Stimulated activated CD4-positive, alpha-beta T cell treated with anti-CD3 and anti-CD28 coated beads, Interleukin-2, amount 100 ng/mL, for 4 hours (primary cell): ENCODE measurements around the gene ATXN7.

Experiments used
- DNase-seq: peaks from one replicate; pipeline ENCODE4 v3.0.0-alpha.2; 2020; ENCODE audit warnings: low read depth

ATXN7 gene

DNA sequence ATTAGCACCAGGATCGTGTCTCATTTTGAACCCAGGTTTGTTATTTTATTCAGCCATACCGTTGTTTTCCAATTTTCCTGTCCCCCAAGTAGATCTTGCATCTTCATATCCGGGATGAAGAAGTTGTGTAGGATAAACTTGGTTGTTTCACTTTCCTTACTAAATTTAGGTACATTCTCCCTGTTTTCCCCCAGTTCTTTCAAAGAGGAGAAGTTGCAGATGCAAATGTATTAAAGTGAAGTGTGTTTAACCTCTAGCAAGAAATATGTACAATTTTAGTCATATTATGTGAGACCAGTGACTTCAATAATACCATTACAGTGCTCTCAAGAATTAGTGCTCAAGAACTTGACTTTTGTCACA is 1.3 kb downstream of the ATXN7 start:
- DNase-seq: no peak

DNA sequence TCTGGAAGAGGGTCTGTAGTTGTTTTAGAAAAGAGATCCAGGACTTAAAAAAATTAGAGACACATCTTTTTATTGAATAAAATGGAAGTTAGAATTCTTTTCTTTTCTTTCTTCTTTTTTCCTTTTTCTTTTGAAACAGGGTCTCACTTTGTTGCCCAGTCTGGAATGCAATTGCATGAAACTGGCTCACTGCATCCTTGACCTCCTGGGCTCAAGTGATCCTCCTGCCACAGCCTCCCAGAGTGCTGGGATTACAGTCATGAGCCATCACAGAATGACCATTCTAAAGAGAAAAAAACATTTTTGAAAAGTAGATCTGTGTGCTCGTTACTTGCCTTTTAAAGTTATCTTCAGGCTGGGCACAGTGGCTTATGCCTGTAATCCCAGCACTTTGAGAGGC is 3.6 kb downstream of the ATXN7 start:
- no peak for DNase-seq

DNA sequence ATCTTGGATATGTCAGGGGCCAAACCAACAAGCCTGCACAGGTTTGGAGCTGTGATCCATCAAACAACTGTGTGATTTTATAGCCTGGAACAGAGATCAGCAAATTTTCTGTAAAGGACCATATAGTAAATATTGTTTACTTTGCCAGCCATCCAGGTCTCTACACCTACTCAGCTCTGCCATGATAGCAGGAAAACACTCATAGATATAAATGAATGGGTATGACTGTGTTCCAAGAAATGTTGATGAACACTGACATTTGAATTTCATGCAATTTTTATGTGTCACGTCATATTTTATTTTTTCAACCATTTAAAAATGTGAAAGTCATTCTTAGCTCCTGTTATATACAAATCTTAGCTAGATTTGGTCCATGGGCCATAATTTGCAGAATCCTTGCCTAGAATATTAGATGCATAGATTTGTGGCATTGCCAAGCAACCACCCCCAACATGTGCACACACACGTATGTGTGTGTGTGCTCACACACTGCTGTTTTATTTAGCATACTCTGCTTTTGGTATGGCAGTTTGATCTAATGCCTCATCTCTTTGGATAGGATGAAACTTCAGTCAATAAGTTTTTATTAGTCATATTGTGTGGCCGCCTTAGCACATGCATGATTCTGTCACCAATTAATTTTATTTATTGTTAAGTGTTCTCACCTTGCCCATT is 6.4 kb downstream of the ATXN7 start:
- no peak for DNase-seq

DNA sequence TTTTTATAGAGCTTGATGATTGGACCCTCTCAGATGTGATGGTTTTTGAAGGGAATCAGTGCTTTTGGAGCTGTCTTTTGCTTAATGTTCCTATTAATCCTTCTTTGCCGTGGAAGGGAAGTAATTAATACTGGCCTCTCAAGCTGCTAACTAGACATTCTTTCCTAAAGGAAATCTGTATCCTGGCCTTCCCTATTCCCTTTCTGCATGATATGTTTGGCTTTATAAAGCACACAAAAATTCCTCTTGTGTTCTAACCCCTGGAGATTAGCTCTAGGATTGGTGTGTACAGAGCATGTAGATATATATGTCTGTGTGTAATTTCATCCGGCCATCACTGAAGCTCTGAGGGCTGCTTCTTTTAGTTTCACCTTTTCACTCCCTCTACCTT is 6.9 kb downstream of the ATXN7 start:
- no peak for DNase-seq

DNA sequence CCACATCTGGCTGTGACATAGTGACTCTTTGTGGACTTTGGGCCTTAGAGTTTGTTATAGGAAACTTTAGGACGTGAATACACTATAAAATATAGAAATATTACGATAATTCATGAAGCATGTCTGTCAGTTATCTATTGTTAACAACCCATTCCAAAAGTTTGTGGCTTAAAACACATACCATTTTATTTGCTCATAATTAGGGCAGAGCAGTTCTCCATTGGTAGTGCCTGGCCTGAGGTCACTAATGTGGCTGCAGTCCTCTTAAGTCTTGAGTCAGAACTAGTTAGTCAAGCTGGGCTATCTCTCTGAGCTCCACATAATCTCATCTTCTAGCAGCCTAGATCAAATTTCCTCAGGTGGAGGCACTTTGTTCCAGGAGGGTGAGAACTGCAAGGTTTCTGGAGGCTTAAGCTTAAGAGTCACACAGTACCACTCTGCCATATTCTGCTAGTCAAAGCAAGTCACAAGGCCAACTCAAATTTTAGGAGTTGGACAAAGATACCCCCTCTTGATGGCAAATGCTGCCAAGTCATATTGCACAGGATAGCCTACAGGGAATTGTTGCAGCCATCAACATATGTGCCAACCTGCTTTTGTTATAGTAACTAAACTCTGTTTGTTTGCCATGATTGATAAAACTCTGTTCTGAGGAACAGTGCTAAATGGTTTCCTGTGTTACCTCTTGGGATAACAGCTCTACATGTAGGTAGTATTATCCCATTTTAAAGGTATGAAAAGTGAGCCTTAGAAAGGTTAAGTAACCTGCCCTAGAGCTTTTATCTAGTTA is 8.7 kb downstream of the ATXN7 start:
- DNase-seq: no peak

DNA sequence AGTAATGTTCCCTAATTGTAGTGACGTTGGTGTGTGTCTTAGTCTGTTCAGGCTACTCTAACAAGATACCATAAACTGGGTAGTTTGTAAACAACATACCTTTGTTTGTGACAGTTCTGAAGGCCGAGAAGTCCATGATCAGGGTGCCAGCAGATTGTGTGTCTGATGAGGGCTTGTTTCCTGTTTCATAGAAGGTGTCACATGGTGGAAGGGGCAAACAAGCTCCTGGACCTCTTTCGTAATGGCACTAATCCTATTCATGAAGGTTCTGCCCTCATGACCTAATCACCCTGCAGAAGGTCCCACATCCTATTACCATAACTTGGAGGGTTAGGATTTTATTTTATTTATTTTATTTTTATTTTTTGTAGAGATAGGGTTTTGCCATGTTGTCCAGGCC is 11.1 kb downstream of the ATXN7 start:
- DNase-seq: no peak

DNA sequence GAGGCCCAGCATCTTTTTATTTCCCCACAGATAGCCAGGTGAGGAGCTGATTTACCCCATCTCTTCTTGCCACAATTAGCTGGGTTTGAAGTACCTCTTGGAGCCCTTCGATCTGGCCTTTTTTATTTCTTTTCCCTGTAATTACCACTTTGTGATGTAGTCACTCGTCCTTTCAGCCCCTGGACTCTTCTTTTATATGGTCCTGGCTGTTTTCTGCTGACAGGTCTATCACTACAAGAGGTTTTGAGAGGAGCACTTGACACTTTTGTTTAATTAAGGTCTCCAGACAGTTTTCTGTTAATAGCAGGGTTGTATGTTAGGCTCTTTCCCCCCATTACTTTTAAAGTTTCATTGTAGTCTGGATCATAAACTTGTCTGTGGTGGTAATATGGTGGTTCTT is 11.8 kb downstream of the ATXN7 start:
- no peak for DNase-seq

DNA sequence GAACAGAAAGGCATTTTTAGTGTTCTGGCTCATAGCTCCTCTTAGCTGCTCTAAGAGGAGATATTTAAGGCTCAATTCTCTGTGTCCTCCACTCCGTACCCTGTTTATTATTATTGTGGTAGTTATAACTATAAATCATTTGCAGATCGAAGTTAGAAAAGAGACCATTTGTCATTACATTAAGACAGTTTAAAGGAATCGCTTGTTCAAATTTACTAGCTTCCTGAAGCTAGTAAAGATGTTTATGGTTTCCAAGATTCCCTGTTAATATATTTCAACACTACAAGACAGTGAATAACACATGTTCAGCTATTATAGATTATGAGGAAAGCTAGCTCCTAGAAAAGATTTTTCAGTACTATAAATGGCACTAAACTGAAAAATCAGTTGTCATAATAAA is 12.6 kb downstream of the ATXN7 start:
- no peak for DNase-seq

DNA sequence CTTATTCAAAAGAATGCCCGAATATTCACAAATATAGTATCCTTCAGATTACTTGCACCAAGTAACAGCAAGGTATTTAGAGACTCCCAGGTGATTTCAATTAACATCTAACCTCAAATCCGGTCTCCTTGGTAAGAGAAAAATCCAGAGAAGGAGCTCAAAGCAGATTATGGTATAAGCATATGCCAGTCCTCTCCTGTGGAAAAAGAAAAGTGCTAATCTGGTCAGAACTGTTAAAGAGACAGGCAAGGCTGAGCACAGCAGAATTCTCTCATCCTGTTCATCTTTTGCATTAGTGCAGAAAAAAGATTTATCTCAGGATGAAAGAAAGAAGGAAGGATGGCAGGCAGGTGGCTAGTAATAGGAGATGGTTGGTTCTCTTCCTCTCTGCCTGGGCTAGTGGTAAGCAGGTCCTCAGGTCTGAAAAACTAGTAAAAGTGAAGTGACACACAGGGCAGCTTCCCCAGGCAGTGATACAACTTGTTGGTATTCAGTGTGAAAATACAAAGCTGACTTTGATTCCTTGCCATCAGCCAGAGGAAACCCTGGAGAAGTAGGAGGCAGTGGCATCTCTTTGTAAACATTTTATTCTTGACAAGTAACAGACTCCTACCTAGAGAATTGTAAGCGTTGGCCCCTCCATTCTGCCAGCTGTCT is 14.2 kb downstream of the ATXN7 start:
- DNase-seq: no peak

DNA sequence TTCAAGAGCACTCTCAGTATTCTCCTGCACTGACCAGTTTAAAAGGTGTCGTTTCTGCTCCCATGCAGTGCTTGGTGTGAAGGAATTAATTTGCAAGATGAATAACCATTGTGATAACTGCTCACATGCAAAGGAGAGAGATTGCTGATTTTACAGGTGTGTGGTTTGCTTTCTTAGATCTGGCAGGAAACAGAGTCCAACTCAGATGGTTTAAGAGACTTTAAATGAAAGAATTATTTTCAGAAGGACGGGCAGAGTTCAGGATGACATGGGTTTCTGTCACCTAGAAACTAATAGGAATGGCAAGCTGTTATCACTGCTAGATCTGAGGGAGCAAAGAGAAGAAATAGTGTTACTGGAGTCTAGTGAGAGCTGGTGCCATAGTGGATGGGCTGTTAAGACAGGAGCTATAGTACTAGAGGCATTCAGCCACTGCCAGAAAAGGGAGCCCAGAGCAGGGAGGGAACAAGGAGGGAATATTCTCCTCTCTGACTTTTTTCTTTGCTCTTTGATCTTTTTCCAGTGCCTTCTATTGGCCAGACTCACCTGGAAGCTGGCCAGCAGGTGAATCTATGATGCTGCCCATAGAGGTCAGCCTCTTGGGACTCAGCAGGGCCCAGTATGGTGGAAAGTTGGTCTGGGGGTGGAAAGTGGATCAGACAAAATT is 14.9 kb downstream of the ATXN7 start:
- DNase-seq: no peak

DNA sequence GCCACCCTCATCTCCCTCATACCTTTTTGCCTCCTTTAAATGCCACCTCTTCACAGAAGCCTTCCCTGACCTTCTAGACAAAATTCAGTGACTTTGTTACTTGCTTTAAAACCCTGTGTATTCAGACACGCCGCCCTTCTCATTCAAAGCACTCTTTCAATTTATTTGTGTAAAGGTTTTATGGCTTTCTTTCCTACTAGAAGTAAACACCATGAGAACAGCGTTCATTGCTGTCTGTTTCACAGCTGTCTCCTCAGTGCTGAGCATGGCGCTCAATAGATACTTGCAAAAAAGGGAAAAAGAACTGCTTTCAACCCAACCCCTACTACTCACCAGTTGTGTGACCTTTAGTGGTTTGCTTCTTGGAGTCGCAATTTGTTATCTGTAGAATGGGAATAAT is 17.0 kb downstream of the ATXN7 start:
- no peak for DNase-seq

DNA sequence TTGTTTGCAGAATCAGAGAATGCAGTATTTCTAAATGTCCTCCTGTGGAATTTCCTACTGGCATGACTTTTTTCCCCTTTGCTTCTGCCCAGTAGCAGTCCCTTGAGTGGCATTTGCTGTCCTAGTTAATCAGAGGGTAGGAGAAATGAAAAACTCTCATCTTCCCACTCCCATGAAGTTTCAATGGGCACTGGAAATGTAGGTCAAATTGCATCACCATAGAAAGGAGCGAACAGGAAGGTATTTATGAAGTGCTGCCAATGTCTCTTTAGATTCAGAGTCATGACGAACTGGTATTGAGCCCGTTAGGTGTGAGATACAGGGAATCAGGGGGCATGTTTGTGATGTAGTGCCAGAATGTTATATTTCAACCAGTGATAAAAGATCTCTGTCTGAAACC is 23.2 kb downstream of the ATXN7 start:
- DNase-seq: no peak

DNA sequence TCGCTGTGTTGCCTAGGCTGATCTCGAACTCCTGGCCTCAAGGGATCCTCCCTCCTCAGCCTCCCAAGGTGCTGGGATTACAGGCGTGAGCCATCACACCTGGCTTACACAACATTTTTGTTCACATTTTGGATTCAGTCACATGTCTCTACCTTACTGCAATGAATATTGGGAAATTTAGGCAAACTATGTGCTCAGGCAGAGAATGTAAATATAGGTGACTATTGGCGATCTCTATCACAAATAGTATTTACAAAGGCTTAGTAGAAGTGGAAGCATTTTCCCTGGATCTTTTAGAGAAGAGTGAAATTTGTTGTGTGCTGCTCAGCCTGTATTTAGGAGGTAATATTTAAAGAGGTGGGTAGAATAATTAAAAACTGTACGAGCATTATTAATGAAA is 27.9 kb downstream of the ATXN7 start:
- DNase-seq: no peak

DNA sequence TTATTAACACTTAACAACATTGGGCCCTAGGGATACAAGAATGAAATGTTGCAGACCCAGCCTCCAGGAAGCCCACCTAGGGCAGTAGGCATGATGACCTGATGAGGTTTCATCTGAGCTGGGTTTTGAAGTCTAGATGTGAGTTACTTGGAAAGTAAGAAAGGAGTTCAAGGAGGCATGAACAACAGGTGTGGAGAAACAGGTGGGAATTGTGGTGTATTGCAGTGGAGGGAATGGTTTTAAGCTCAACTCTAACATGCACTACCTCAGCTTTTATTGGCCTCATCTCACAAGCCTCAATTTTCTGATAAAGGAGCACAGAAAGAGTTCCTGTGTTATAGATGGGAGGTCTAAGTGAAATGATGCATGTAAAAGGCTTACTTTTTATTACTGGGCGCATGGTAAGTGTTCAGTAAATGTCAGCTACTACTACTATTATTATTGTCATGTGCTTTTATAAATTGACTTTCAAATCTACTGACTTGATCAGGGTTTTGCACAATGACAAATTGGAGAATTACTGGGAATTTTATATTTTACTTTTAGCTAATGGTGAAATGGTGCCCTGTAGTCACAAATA is 29.2 kb downstream of the ATXN7 start:
- DNase-seq: no peak

DNA sequence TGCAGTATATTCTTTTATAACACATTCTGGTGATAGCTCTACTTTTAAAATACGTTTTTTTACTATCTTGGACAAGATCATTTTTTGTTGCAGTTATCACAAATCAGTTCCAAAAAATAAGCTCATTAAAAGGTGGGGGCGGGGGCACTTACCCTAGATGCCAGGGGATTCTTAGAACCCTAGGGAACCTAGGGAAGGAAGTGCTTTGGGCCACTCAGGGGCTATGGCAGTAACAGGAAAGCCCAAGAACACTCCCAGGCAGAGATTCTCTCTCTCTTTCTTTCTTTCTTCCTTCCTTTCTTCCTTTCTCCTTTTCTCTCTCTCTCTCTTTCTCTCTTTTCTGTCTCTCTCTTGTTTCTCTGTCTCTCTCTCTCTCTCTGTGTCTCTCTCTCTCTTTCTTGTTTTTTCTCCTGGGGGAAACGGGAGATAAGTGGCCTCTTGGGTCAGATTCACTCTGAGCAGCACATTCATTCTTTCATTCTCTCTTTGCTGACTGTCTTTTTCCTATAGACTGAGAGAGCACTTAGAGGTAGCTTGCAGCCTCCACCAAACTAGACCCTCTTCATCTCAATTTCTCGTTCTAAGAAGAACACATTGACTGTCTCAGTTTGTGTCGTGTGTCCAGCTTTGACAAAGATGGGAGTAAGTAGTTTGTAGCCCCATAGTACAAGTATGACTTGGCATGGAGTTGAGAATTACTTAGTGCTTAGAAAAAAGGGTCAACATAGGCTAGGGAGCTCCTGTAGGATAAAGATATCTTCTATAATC is 31.9 kb downstream of the ATXN7 start:
- DNase-seq: no peak

DNA sequence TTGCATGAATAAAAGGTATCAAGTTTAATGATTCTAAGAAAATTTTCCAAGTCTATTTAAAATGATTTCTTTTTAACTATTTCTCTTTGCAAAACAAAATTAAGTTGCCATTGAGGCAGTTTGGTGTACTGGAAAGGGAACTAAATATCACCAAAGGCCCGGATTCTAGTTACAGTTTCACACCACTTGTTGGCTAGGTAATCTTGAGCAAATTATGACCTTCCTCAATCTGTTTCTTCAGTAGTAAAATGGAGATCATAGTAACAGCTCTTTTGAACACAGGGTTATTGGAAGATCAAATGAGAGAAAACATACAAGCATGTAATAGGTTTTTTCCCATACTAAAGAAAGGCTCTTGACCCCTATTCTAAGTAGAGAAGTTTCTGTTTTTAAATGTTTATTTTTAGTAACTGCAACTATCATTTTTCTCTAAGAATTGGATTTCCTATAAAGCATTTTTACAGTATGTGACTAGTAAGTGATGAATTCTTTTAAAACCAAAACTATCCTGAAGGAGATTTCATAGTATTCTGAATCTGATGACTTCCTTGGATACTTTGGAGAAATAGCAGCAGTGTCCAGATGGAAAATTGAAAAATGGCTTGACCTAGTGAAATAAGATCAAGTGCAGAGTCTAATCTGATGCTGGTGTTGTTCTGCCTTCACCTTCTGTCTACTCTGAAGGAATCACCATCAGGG is 32.8 kb downstream of the ATXN7 start:
- DNase-seq: no peak

DNA sequence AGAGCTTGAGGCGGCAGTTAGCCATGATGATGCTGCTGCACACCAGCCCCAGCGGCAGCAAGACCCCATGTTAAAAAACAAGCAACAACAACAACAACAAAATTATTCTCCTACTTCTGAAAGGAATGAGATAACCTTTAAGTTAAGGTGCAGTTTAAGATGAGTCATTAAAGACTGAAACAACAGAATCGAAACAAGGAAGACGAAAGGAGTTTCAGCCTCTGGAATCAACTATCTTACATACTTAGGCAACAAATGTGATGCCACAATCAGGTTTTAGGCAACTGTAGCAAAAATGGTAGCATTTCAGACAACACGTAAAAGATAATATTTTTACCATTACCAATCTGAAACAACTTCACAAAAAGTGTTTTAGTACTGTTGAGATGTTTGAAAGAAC is 36.3 kb downstream of the ATXN7 start:
- DNase-seq: no peak

DNA sequence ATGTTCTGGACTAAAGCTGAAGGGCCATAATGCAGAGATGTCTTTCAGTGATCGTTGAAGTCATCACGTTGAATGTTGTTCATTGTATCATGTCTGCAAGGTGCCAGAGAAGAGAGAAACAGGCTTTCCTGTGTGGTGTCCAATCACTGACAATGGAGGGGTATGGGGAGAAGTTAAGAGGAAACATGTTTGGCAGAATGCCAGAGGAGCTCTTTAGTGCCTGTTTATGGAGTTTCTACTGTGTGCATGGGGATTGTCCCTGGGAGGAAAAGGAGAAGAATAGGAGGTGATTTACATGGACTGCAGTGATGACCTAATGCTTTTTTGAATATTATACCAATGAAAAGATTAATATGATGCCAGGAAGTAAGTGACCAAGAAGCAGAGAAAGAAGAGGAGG is 36.8 kb downstream of the ATXN7 start:
- no peak for DNase-seq

DNA sequence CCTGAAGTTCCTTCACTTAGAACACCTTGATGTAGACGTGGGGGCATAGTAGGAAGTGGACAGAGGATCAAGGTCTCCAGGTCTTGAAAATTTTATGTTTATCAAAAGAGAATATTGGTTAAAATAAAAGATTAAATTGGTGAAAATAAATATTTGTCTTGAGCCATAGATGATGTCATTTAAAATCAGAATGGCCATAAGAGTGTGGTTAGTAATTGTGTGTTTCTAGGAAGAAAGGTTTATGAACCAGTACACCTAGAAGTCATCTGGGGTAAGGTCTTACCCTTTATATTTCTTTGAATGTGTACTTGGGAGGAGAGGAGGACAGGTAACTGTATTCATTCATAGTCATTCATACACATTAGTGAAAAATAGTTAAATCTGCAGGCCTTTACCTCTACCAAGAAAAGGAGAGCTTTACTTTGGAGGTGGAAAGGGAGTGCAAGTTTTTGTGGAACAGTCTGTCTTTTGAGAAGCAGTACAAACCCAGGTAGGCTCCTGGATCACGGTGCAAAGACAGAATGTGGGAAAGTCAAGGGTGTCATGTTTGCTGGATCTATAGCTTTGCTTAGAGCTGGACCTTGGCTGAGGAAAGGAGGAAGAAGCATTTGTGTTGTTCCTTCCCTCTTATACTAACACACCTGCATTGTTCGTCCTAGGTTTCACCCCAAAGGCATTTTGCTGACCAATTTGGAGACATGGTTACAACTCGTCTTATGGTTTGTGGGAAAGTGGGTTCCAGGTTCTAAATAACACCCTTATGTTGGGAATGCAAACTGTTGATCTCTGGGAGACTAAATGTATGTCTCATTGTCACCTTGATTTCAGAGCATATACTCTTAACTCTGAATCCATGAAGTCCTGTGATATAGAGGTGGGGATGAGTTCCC is 42.3 kb downstream of the ATXN7 start:
- no peak for DNase-seq

DNA sequence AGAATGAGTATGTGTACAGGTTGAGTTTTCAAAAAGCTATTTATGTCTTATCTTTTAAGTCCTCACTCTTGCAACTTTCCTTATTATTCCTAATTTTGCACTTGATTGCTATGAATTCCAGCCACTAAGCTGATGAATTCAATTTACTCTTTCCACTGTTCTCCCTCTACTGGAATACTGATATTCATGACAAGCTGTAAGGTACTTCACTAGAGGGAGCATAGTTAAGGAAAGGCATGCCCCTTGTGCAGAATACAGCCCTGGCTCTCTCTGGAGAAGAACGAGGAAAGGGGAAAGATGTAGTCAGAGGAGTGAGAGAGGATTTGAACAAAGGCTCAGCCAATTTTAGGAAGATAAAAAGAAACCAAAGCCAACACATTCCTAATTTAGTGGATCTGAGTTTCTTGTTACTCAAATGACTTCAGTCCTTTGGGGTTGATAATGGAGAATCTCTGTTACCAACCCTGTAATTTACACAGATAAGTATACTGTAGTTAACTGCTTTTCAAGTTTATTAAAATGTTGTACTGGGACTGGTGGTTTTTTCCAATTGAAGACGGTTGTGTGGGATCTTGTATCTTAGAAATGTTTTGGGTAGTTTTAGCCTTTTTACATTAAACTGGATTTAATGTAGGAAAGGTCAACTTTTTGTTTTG is 44.5 kb downstream of the ATXN7 start:
- DNase-seq: no peak
